HG03457 (cell line): ENCODE measurements around the gene ARSG.

Experiments used
- ATAC-seq: cut with Tn5 transposase; IDR thresholded peaks from one replicate; pipeline ENCODE4 v1.9.1; 2021; ENCODE audit warnings: moderate number of reproducible peaks; ENCODE audit not compliant: unreplicated experiment

ARSG gene

GRCh38 chr17:68424203-68424602, 132.9 kb downstream of the ARSG start:
- no peak for ATAC-seq

- ATAC-seq: no peak
These were observed 133.6 kb downstream of the ARSG start for GRCh38 chr17:68424861-68425260.

DNA sequence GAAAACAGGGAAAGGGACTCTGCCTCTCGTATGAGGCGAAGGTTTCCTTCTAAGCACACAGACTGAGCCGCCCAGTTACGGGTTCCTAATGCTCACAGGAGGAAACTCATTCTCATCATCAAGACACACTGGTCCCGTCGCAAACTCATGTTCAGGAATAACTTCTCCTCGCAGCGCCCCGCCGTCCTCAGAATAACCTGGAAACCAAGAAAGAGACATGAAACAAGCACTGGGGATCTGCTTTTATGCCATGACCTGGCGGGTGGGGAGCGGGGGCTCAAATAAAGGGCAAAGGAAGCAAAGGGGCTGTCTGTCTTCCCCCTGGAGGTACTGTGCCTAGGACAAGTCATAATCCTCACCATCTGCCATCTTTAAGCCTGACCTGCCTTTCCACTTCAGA, 134.7 kb downstream of the ARSG start:
- no peak for ATAC-seq

DNA sequence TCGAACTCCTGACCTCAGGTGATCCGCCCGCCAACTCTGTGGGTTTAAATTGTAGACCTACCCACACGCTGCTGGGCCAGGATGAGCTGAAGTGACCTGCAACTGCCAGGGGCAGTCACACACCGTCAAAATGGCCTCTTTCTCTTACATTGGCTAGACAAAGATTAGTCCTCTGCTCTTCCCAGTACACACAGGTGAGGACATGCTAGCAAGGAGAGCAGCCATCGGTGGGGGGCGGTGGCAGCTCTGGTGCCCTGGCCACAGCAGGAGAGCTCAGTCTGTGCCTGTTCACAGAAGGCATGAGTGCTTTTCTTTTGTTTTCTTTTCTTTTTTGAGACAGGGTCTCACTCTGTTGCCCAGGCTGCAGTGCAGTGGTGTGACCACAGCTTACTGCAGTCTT, 136.3 kb downstream of the ARSG start:
- no peak for ATAC-seq

- no peak for ATAC-seq
These were observed 137.3 kb downstream of the ARSG start for GRCh38 chr17:68428498-68429172.

GRCh38 chr17:68429881-68430280, 138.6 kb downstream of the ARSG start:
- no peak for ATAC-seq

DNA sequence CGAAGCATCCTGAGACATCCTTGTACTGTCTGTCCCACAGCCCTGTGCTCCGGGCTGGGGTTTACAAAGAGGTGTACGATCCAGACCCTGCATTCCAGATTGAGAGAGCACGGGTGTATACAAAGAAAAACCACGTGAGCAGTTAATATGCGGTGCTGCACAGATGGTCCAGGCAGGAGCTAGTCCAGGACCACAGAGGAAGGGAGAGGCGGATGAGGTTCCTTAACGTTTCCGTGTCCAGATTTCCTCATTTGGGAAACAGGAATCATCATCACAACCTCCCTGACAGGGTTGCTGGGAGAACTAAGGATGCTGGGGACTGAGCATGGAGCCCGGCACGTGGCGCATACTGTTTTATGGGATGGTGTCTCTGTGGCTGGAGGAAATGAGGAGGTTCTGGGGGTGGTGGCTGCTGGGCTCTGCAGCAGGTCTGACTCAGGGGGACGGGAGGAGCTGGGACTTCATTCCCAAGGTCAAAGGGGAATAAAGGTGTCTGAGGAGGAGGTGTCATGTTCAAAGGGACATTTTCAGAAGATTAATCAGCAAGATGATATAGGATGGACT, 139.8 kb downstream of the ARSG start:
- no peak for ATAC-seq

DNA sequence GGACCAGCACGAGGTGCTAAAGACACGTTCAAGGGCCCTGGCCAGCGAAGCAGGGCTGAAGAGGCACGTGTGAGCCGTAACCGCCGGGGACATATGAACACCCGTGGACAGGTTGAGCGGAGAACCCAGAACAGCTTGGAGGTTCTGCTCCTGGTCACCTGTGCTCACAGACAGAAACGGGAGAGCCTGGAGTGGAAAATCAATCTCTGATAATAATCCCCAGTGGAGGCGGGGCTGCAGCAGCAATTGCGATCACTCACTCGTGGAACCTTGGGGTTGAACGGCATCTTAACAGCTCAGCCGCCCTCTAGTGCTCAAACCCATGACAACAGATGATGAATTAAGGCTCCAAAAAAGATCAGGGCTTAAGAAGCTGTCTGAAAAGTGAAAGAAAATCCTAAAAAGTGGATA, 140.4 kb downstream of the ARSG start:
- no peak for ATAC-seq

- no peak for ATAC-seq
These were observed 141.0 kb downstream of the ARSG start for GRCh38 chr17:68432086-68432864.

GRCh38 chr17:68433211-68433610, 141.9 kb downstream of the ARSG start:
- ATAC-seq: no peak

- no peak for ATAC-seq
These were observed 142.7 kb downstream of the ARSG start for GRCh38 chr17:68433911-68434508.

DNA sequence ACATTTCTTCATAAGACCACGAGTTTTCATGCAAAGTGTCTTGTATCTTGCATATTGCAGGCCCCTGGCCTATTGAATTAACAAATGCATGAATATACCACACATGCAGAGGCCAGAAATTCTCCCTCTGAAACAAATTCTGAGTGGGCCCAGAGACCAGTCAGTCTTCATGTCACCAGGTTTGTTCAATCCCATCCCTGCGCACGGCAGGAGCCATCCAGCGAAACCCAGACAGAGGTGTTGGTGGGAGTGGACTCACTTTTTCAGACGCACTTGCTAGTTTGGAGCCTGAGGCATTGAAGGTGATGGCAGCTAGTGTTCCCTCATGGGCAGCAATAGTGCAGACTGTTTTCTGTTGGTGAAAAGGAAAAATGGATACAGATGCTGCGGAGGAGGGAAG, 144.1 kb downstream of the ARSG start:
- no peak for ATAC-seq

DNA sequence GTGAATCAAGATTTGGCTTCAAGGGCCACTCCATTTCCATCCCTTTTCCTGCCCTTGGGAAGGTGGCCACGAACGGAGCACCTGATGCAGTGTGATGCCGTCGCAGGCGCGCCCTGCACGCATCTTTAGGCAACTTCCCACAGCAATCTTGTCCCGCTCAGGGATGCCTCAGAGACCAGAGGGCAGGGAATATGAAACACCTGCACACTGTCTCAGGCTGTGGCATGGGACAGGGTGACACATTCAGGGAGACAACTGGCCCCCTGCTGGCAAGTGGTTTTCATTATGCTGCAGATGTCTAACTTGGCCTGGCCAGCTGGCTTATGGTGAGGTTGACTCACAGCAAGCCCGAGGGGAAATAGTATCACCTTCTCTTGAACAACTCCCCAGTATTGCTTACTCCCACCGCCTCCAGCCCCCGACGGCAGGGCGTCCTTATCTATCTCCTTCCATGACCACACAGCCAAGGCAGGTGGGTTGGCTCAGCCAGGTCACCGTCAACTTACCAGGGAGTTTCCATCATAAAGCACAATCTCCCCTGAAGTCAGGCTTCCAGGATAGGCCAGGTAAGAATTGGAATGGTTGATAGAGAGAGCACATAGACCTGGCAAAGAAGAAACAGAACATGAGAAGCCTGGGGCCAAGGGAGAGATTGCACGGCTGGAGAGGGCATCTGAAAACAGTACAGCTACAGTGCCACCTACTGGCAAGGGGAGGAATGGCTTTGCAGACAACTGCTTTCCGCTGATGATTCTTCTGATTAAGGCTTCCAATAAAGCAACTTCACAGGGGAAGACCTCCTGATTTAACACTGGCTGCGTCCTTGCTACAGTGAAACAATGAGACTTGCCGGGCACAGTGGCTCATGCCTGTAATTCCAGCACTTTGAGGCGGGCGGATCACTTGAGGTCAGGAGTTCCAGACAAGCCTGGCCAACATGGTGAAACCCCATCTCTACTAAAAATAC, 144.9 kb downstream of the ARSG start:
- no peak for ATAC-seq

DNA sequence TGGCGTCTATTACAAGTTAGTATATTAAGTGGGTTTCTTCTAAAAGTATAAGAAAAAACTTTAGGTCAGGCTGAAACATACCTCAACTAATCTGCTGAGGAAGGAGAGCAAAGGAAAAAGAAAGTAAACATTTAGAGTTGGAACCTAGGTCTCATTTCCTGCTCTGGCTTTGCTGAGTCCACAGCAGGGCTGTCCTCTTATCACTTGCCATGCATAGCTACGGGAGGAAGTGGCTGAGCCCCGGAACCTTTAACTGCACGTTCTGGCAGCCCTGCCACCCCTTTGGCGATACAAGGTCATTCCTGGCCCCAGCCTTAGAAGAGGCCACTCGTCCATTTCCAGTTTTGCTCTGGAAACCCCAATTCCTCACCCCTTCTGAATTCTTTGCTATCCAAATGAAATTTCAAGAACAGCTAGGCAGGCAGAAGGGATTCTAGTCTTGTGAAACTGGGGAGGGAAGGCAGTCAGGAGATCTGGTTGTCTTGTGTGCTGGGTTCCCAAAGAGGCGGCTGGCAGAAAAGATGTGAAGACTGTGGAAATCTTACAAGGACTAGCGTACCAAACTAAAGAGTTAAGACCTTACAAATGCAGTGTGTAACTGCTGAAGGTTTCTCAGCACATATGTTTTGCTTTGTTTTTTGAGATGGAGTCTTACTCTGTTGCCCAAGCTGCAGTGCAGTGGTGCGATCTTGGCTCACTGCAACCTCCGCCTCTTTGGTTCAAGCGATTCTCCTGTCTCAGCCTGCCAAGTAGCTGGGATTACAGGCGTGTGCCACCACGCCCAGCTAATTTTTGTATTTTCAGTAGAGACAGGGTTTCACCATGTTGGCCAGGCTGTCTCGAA, 146.9 kb downstream of the ARSG start:
- no peak for ATAC-seq

GRCh38 chr17:68439656-68440290, 148.5 kb downstream of the ARSG start:
- no peak for ATAC-seq

- no peak for ATAC-seq
These were observed 149.2 kb downstream of the ARSG start for GRCh38 chr17:68440526-68440925.

- ATAC-seq: no peak
These were observed 149.9 kb downstream of the ARSG start for GRCh38 chr17:68441070-68441770.

DNA sequence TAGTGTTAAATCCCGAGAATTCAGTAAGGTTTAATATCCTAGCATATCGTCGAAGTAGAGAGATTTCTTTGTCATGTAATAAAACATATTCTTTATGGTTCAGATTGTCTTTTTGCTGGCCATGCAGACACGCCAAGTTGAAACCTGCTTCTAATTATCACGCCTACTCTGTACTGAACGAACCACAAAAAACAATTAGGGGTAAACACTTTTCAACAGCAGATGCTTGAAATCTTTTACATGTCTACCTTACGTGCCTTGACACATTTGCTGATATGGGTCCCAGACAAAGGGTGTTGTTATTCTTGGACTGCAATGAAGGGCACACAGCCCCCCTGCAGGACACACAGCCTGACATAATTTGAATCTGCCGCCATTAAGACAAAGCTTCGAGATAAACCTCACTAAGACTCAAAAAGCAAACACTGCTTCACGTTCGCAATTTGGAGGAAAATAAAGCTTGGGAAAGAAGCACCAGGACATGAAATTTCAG, 152.7 kb downstream of the ARSG start:
- ATAC-seq: no peak

GRCh38 chr17:68445671-68446070, 154.4 kb downstream of the ARSG start:
- ATAC-seq: no peak
